Measurements from ENCODE around the gene ARID1B. TPM values are rescaled to one million over a fixed set of nuclear protein-coding genes. Genes with fewer than 3 reads are reported as not detected.
A peak's percentile ranks its signal among the peaks of the same experiment; 100 is the strongest.

ARID1B gene
- total RNA-seq, 1 donor from 2014 or later = 59.3 TPM

DNA sequence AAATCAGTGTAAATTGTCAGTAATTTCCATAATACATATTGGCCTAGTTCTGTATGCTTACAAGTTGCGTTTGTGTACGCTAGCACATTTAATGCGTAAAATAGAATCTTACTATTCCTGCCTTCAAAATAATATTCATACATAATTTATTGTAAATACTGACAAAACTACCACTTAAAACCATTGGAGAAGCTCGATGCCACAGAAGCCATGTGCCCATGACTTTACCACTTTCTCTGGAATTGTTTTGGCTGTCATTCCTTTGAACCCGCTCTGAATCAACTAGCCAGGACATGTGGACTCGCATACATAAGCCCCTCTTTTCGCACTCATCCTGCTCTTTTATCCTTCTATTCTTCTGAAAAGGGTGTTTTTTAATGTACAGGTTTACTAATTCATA, 394.6 kb downstream of the ARID1B start:
- DNase-seq (ENCODE audit: low spot score) = no peak
- H3K27me3 Mint-ChIP-seq (ENCODE audit: low read depth) = no peaks in the 10 kb centered on the region
- no peak overlapping the region for H3K27ac Mint-ChIP-seq (ENCODE audit: unreplicated experiment)
- TF ChIP-seq, protein P1, sequence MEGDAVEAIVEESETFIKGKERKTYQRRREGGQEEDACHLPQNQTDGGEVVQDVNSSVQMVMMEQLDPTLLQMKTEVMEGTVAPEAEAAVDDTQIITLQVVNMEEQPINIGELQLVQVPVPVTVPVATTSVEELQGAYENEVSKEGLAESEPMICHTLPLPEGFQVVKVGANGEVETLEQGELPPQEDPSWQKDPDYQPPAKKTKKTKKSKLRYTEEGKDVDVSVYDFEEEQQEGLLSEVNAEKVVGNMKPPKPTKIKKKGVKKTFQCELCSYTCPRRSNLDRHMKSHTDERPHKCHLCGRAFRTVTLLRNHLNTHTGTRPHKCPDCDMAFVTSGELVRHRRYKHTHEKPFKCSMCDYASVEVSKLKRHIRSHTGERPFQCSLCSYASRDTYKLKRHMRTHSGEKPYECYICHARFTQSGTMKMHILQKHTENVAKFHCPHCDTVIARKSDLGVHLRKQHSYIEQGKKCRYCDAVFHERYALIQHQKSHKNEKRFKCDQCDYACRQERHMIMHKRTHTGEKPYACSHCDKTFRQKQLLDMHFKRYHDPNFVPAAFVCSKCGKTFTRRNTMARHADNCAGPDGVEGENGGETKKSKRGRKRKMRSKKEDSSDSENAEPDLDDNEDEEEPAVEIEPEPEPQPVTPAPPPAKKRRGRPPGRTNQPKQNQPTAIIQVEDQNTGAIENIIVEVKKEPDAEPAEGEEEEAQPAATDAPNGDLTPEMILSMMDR (IDR thresholded peaks at IDR 0.05) = no peak
- H3K9me3 Mint-ChIP-seq (ENCODE audit: low read depth) = no peaks in the 10 kb centered on the region
- no peak overlapping the region for H3K4me3 Mint-ChIP-seq (ENCODE audit: unreplicated experiment)
- H3K4me1 Mint-ChIP-seq (ENCODE audit: low read depth) = peaks cover 16% of the 10 kb centered on the region
- H3K36me3 Mint-ChIP-seq (ENCODE audit: low read depth) = peaks cover 9% of the 10 kb centered on the region

DNA sequence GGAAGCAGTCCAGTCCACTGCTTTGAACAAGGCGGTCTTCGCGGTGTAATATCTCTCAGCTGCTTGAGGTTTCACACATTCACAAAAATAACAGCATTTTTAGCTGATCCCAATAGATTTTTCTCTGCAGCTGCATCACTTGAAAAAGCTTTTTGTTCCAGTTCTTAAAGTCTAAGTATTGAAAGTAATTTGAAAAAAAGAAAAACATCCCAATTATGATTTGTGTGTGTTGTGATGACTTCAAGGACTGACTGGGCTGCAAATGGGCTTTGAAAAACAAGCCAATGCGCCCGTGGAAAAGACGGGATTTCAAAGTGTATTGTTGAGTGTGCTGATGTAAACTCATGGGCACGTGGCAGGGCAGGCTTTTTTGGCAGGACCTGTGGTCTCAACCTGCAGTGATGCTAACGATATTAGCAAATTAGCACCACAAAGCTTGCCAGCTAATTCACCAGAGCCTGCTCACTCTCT, 395.1 kb downstream of the ARID1B start:
- DNase-seq (ENCODE audit: low spot score) = no peak
- H3K36me3 Mint-ChIP-seq (ENCODE audit: low read depth) = peaks cover 8% of the 10 kb centered on the region
- no peak overlapping the region for H3K4me3 Mint-ChIP-seq (ENCODE audit: unreplicated experiment)
- no peak overlapping the region for H3K27ac Mint-ChIP-seq (ENCODE audit: unreplicated experiment)
- H3K27me3 Mint-ChIP-seq (ENCODE audit: low read depth) = no peaks in the 10 kb centered on the region
- peaks cover 16% of the 10 kb centered on the region for H3K4me1 Mint-ChIP-seq (ENCODE audit: low read depth)
- TF ChIP-seq, protein P1 (IDR thresholded peaks at IDR 0.05) = no peak
- no peaks in the 10 kb centered on the region for H3K9me3 Mint-ChIP-seq (ENCODE audit: low read depth)

DNA sequence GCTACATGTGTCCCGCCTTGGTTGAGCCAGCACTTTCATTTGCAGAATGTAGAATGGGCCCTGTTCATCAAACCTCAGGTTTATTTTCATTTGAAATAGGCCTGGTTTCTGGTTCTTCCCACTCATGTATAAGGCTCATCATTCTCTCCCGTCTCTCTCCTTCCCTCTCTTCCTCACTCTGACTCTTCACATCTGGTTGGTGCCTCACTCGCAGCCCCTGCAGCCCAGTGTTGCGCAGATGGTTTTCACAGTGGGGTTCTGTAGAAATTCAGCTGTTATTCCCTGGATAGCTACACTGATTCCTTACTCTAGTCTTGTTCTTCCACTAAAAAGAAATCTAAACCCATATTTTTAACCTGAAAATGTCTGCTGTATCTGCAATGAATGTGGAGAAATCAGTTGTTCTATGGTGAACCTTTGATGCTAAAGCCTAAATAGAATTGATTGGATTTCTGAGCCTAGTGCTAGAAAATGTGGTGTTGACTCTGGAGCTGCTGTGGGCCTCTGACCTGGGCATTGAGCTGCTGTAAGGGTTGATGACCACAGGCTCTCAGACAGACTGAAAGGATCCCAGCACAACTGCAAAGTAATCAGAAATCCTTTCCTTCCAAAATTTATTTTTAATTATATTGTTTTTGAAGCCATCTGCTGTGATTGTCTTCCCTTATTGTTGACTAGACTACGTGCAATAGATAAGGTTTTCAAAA, 395.8 kb downstream of the ARID1B start:
- H3K27me3 Mint-ChIP-seq (ENCODE audit: low read depth) = no peaks in the 10 kb centered on the region
- H3K27ac Mint-ChIP-seq (ENCODE audit: unreplicated experiment) = peak overlapping the region; percentile 78
- H3K4me3 Mint-ChIP-seq (ENCODE audit: unreplicated experiment) = no peak overlapping the region
- TF ChIP-seq, protein P1 (IDR thresholded peaks at IDR 0.05) = no peak
- DNase-seq (ENCODE audit: low spot score) = no peak
- peaks cover 1% of the 10 kb centered on the region for H3K36me3 Mint-ChIP-seq (ENCODE audit: low read depth)
- peaks cover 16% of the 10 kb centered on the region for H3K4me1 Mint-ChIP-seq (ENCODE audit: low read depth)
- H3K9me3 Mint-ChIP-seq (ENCODE audit: low read depth) = no peaks in the 10 kb centered on the region

DNA sequence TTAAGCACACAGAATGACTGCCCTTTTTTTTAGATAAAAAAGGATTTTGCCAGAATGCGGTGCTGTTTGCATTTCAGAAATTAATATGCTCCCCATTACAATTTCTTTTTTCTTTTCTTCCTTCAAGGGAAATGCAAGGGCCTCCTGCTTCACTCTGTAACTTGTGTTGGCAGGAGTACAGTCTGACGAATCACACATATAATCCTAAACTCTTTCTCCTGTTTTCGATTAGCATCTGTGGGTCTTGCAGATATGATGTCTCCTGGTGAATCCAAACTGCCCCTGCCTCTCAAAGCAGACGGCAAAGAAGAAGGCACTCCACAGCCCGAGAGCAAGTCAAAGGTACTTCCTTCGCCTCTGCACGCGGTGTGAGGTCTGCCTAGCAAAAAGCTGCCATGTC, 396.6 kb downstream of the ARID1B start:
- Mint-ChIP-seq H3K27me3 (ENCODE audit: low read depth) (no peaks in the 10 kb centered on the region), H3K4me1 (ENCODE audit: low read depth) (peaks cover 15% of the 10 kb centered on the region), H3K36me3 (ENCODE audit: low read depth) (no peaks in the 10 kb centered on the region), H3K4me3 (ENCODE audit: unreplicated experiment) (no peak overlapping the region), H3K9me3 (ENCODE audit: low read depth) (no peaks in the 10 kb centered on the region), H3K27ac (ENCODE audit: unreplicated experiment) (no peak overlapping the region)
- DNase-seq (ENCODE audit: low spot score) = no peak
- TF ChIP-seq, protein P1 (IDR thresholded peaks at IDR 0.05) = no peak

DNA sequence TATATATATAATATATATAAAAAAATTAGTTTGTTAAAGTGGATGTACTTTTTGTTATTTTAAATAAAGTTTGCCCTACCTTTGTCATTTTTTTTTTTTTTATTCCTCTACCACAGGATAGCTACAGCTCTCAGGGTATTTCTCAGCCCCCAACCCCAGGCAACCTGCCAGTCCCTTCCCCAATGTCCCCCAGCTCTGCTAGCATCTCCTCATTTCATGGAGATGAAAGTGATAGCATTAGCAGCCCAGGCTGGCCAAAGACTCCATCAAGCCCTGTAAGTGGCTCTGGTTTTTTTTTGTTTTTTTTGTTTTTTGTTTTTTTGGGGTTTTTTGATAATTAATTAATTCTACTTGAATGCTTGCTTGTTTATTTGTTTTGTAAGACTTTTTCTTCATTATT, 397.6 kb downstream of the ARID1B start:
- Mint-ChIP-seq H3K27ac (ENCODE audit: unreplicated experiment) (no peak overlapping the region), H3K9me3 (ENCODE audit: low read depth) (no peaks in the 10 kb centered on the region), H3K4me3 (ENCODE audit: unreplicated experiment) (no peak overlapping the region), H3K36me3 (ENCODE audit: low read depth) (no peaks in the 10 kb centered on the region), H3K4me1 (ENCODE audit: low read depth) (peaks cover 6% of the 10 kb centered on the region), H3K27me3 (ENCODE audit: low read depth) (no peaks in the 10 kb centered on the region)
- DNase-seq (ENCODE audit: low spot score) = no peak
- TF ChIP-seq, protein P1 (IDR thresholded peaks at IDR 0.05) = no peak

Data from chondrocyte (in vitro differentiated cells).